Ovary (tissue), 3 donors: ENCODE measurements around the gene NHLH1.

Experiments
- EP300 ChIP-seq: sonication (generic); formaldehyde crosslinking; IDR thresholded peaks from one replicate; pipeline ENCODE4 v1.6.1; 2017; ENCODE audit warnings: antibody characterized with exemption
- POLR2A ChIP-seq: fragments of 450-650 bp; IDR thresholded peaks from one replicate; pipeline ENCODE4 v1.6.1; 2017; ENCODE audit warnings: antibody characterized with exemption, mild to moderate bottlenecking, moderate library complexity
- TF ChIP-seq, protein P1 (sequence below), 3 donors: fragments of 450-650 bp in 2 of 3; fragments of 200-600 bp in 1 of 3; IDR thresholded peaks; one replicate each; pipeline versions ENCODE4 v1.5.1 to v1.8.0; 2016 to 2022; ENCODE audit warnings: antibody characterized with exemption in 3 of 3, mild to moderate bottlenecking in 1 of 3
- donor health status: DM: no; HTN: no; CAD: no.

DNA sequence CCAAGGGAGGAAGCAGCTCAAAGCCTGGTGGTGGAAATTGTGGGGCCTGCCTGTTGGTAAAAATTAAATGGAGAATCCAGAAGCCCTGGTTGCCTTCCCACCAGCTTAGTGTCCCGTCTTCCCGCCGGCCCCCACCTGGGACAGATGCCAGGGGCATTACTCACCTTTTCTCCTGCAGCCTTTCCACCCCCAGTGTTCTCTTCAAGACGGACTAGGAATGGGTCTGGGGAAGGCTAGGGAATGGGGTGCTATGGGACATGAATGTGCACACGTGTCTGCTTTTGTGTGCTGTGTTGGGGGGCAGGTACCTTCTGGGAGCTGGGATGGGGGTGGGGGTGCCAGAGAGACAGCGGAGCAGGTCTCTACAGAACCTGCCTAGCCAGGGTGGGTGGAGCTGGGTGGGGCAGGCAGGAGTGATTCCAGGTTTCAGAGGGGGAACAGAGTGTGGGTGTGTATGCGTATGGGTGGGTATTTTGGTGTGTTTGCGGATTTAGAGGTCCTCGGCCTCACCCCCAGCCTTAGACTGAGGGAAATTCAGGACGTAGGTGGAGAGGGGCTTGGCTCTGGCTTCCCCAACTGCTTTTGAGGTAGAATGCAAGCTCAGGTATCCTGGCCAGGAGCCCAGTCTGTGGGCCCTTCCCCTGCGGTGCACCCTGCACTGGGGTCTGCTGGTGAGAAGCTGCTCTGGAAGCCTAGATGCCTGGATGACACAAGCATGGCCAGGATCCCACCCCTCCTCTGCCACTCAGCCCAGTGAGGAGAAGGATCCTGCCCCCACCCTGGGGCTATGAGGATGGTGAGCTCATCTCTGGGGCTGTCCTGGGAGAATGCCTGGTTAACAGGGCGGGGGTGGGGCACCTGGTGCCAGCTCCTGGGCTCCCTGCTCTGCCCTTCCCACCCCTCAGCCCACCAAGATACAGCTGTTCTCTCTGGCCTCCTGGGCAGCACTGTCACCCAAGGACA lies 41.2 kb downstream of the NHLH1 start:
- TF ChIP-seq, protein P1, sequence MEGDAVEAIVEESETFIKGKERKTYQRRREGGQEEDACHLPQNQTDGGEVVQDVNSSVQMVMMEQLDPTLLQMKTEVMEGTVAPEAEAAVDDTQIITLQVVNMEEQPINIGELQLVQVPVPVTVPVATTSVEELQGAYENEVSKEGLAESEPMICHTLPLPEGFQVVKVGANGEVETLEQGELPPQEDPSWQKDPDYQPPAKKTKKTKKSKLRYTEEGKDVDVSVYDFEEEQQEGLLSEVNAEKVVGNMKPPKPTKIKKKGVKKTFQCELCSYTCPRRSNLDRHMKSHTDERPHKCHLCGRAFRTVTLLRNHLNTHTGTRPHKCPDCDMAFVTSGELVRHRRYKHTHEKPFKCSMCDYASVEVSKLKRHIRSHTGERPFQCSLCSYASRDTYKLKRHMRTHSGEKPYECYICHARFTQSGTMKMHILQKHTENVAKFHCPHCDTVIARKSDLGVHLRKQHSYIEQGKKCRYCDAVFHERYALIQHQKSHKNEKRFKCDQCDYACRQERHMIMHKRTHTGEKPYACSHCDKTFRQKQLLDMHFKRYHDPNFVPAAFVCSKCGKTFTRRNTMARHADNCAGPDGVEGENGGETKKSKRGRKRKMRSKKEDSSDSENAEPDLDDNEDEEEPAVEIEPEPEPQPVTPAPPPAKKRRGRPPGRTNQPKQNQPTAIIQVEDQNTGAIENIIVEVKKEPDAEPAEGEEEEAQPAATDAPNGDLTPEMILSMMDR (IDR thresholded peaks at IDR 0.05): no peak
- TF ChIP-seq POLR2A (no peak), EP300 (no peak)
